Measurements from ENCODE around the gene GNAQ.

GNAQ gene

GRCh38 chr9:77844415-77844814, 187.2 kb downstream of the GNAQ start:
- no peak for DNase-seq (ENCODE audit: low read depth, low spot score)

GRCh38 chr9:77843871-77844155, 187.8 kb downstream of the GNAQ start:
- no peak for DNase-seq (ENCODE audit: low read depth, low spot score)

GRCh38 chr9:77843076-77843870, 188.3 kb downstream of the GNAQ start:
- DNase-seq (ENCODE audit: low read depth, low spot score): no peak

GRCh38 chr9:77841739-77842386, 189.7 kb downstream of the GNAQ start:
- no peak for DNase-seq (ENCODE audit: low read depth, low spot score)

- peak; percentile 29 for DNase-seq (ENCODE audit: low read depth, low spot score)
Observed at GRCh38 chr9:77839459-77840140, 192.0 kb downstream of the GNAQ start.

GRCh38 chr9:77838986-77839385, 192.6 kb downstream of the GNAQ start:
- no peak for DNase-seq (ENCODE audit: low read depth, low spot score)

- no peak for DNase-seq (ENCODE audit: low read depth, low spot score)
Observed at GRCh38 chr9:77834898-77835488, 196.6 kb downstream of the GNAQ start.

- no peak for DNase-seq (ENCODE audit: low read depth, low spot score)
Observed at GRCh38 chr9:77833561-77834429, 197.8 kb downstream of the GNAQ start.

GRCh38 chr9:77832639-77833038, 199.0 kb downstream of the GNAQ start:
- DNase-seq (ENCODE audit: low read depth, low spot score): no peak

GRCh38 chr9:77831781-77832180, 199.8 kb downstream of the GNAQ start:
- DNase-seq (ENCODE audit: low read depth, low spot score): no peak

GRCh38 chr9:77830618-77831285, 200.9 kb downstream of the GNAQ start:
- no peak for DNase-seq (ENCODE audit: low read depth, low spot score)

GRCh38 chr9:77829420-77829819, 202.2 kb downstream of the GNAQ start:
- DNase-seq (ENCODE audit: low read depth, low spot score): no peak

GRCh38 chr9:77827104-77827784, 204.4 kb downstream of the GNAQ start:
- no peak for DNase-seq (ENCODE audit: low read depth, low spot score)

GRCh38 chr9:77826621-77827020, 205.0 kb downstream of the GNAQ start:
- no peak for DNase-seq (ENCODE audit: low read depth, low spot score)

- DNase-seq (ENCODE audit: low read depth, low spot score): no peak
Observed at GRCh38 chr9:77826116-77826515, 205.5 kb downstream of the GNAQ start.

GRCh38 chr9:77825361-77825760, 206.2 kb downstream of the GNAQ start:
- DNase-seq (ENCODE audit: low read depth, low spot score): no peak

GRCh38 chr9:77820293-77820954, 211.2 kb downstream of the GNAQ start:
- no peak for DNase-seq (ENCODE audit: low read depth, low spot score)

- DNase-seq (ENCODE audit: low read depth, low spot score): no peak
Observed at GRCh38 chr9:77819657-77820056, 212.0 kb downstream of the GNAQ start.

GRCh38 chr9:77817590-77818311, 213.9 kb downstream of the GNAQ start:
- DNase-seq (ENCODE audit: low read depth, low spot score): no peak
